Measurements from ENCODE around the gene JTB.
"Not testable (repeated sequence)": the region's sequence is repeated elsewhere in the genome, so short reads cannot be mapped to it uniquely, and the experiment has no call there.

JTB gene

GRCh38 chr1:153977250-153978240, at the start of gene JTB:
TSS of gene JTB (minus strand) at chr1:153977674. CDS start at chr1:153977252, 422 bp downstream.
- Histone ChIP-seq H3K4me1 (ENCODE audit: insufficient read depth, low read length) (peaks cover 8% of the 10 kb centered on the region), H2AFZ (ENCODE audit: low read depth, low read length) (peak within 1 kb of the TSS; percentile 64), H3K36me3 (ENCODE audit: insufficient read depth, low read length) (peaks cover 24% of the 10 kb centered on the region), H3K9me3 (ENCODE audit: low read length) (no peaks in the 10 kb centered on the region), H3K4me3 (ENCODE audit: low read length) (peak within 1 kb of the TSS; percentile 72), H3K27me3 (ENCODE audit: insufficient read depth, low read length) (no peaks in the 10 kb centered on the region)

- no peaks in the 10 kb centered on the region for H3K36me3 ChIP-seq (ENCODE audit: insufficient read depth, low read length)
- H3K4me3 ChIP-seq (ENCODE audit: low read length): no peak overlapping the region
- no peaks in the 10 kb centered on the region for H3K27me3 ChIP-seq (ENCODE audit: insufficient read depth, low read length)
- H3K9me3 ChIP-seq (ENCODE audit: low read length): no peaks in the 10 kb centered on the region
- no peaks in the 10 kb centered on the region for H3K4me1 ChIP-seq (ENCODE audit: insufficient read depth, low read length)
- no peak overlapping the region for H2AFZ ChIP-seq (ENCODE audit: low read depth, low read length)
Measured at GRCh38 chr1:154019940-154020339, 42.5 kb upstream of the JTB start.

- H3K4me3 ChIP-seq (ENCODE audit: low read length): no peak overlapping the region
- H3K36me3 ChIP-seq (ENCODE audit: insufficient read depth, low read length): no peaks in the 10 kb centered on the region
- H2AFZ ChIP-seq (ENCODE audit: low read depth, low read length): no peak overlapping the region
- no peaks in the 10 kb centered on the region for H3K4me1 ChIP-seq (ENCODE audit: insufficient read depth, low read length)
- H3K9me3 ChIP-seq (ENCODE audit: low read length): no peaks in the 10 kb centered on the region
- H3K27me3 ChIP-seq (ENCODE audit: insufficient read depth, low read length): no peaks in the 10 kb centered on the region
Measured at GRCh38 chr1:154019269-154019668, 41.8 kb upstream of the JTB start.

- no peaks in the 10 kb centered on the region for H3K4me1 ChIP-seq (ENCODE audit: insufficient read depth, low read length)
- no peak overlapping the region for H3K4me3 ChIP-seq (ENCODE audit: low read length)
- H2AFZ ChIP-seq (ENCODE audit: low read depth, low read length): no peak overlapping the region
- H3K27me3 ChIP-seq (ENCODE audit: insufficient read depth, low read length): no peaks in the 10 kb centered on the region
- no peaks in the 10 kb centered on the region for H3K9me3 ChIP-seq (ENCODE audit: low read length)
- H3K36me3 ChIP-seq (ENCODE audit: insufficient read depth, low read length): no peaks in the 10 kb centered on the region
Measured at GRCh38 chr1:154014154-154014907, 36.9 kb upstream of the JTB start.

- not testable (repeated sequence) for H3K9me3 ChIP-seq (ENCODE audit: low read length); H2AFZ ChIP-seq (ENCODE audit: low read depth, low read length); H3K27me3 ChIP-seq (ENCODE audit: insufficient read depth, low read length); H3K4me3 ChIP-seq (ENCODE audit: low read length); H3K36me3 ChIP-seq (ENCODE audit: insufficient read depth, low read length); H3K4me1 ChIP-seq (ENCODE audit: insufficient read depth, low read length)
Measured at GRCh38 chr1:154012543-154012942, 35.1 kb upstream of the JTB start.

- H2AFZ ChIP-seq (ENCODE audit: low read depth, low read length): no peak overlapping the region
- no peaks in the 10 kb centered on the region for H3K36me3 ChIP-seq (ENCODE audit: insufficient read depth, low read length)
- H3K27me3 ChIP-seq (ENCODE audit: insufficient read depth, low read length): no peaks in the 10 kb centered on the region
- no peaks in the 10 kb centered on the region for H3K9me3 ChIP-seq (ENCODE audit: low read length)
- H3K4me3 ChIP-seq (ENCODE audit: low read length): no peak overlapping the region
- no peaks in the 10 kb centered on the region for H3K4me1 ChIP-seq (ENCODE audit: insufficient read depth, low read length)
Measured at GRCh38 chr1:154012129-154012528, 34.7 kb upstream of the JTB start.

GRCh38 chr1:154006136-154006535, 28.7 kb upstream of the JTB start:
- Histone ChIP-seq H2AFZ (ENCODE audit: low read depth, low read length) (no peak overlapping the region), H3K9me3 (ENCODE audit: low read length) (no peaks in the 10 kb centered on the region), H3K4me1 (ENCODE audit: insufficient read depth, low read length) (peaks cover 8% of the 10 kb centered on the region), H3K27me3 (ENCODE audit: insufficient read depth, low read length) (no peaks in the 10 kb centered on the region), H3K4me3 (ENCODE audit: low read length) (no peak overlapping the region), H3K36me3 (ENCODE audit: insufficient read depth, low read length) (no peaks in the 10 kb centered on the region)

GRCh38 chr1:154000420-154000819, 22.9 kb upstream of the JTB start:
- H3K9me3 ChIP-seq (ENCODE audit: low read length): no peaks in the 10 kb centered on the region
- no peaks in the 10 kb centered on the region for H3K36me3 ChIP-seq (ENCODE audit: insufficient read depth, low read length)
- no peak overlapping the region for H2AFZ ChIP-seq (ENCODE audit: low read depth, low read length)
- H3K27me3 ChIP-seq (ENCODE audit: insufficient read depth, low read length): no peaks in the 10 kb centered on the region
- H3K4me3 ChIP-seq (ENCODE audit: low read length): no peak overlapping the region
- peaks cover 8% of the 10 kb centered on the region for H3K4me1 ChIP-seq (ENCODE audit: insufficient read depth, low read length)

GRCh38 chr1:153996882-153997281, 19.4 kb upstream of the JTB start:
- not testable (repeated sequence) for H3K4me3 ChIP-seq (ENCODE audit: low read length); H2AFZ ChIP-seq (ENCODE audit: low read depth, low read length); H3K27me3 ChIP-seq (ENCODE audit: insufficient read depth, low read length); H3K4me1 ChIP-seq (ENCODE audit: insufficient read depth, low read length); H3K9me3 ChIP-seq (ENCODE audit: low read length)
- peaks cover 25% of the 10 kb centered on the region for H3K36me3 ChIP-seq (ENCODE audit: insufficient read depth, low read length)

- Histone ChIP-seq H3K4me1 (ENCODE audit: insufficient read depth, low read length) (peaks cover 10% of the 10 kb centered on the region), H3K27me3 (ENCODE audit: insufficient read depth, low read length) (no peaks in the 10 kb centered on the region), H3K9me3 (ENCODE audit: low read length) (no peaks in the 10 kb centered on the region), H3K36me3 (ENCODE audit: insufficient read depth, low read length) (peaks cover 33% of the 10 kb centered on the region), H2AFZ (ENCODE audit: low read depth, low read length) (no peak overlapping the region), H3K4me3 (ENCODE audit: low read length) (no peak overlapping the region)
Measured at GRCh38 chr1:153995640-153996039, 18.2 kb upstream of the JTB start.

GRCh38 chr1:153995202-153995601, 17.7 kb upstream of the JTB start:
- Histone ChIP-seq H3K4me3 (ENCODE audit: low read length) (no peak overlapping the region), H2AFZ (ENCODE audit: low read depth, low read length) (no peak overlapping the region), H3K9me3 (ENCODE audit: low read length) (no peaks in the 10 kb centered on the region), H3K27me3 (ENCODE audit: insufficient read depth, low read length) (no peaks in the 10 kb centered on the region), H3K36me3 (ENCODE audit: insufficient read depth, low read length) (peaks cover 33% of the 10 kb centered on the region), H3K4me1 (ENCODE audit: insufficient read depth, low read length) (peaks cover 10% of the 10 kb centered on the region)

GRCh38 chr1:153991806-153992205, 14.3 kb upstream of the JTB start:
- H3K27me3 ChIP-seq (ENCODE audit: insufficient read depth, low read length): no peaks in the 10 kb centered on the region

GRCh38 chr1:153991151-153991630, 13.7 kb upstream of the JTB start:
- H3K27me3 ChIP-seq (ENCODE audit: insufficient read depth, low read length): no peaks in the 10 kb centered on the region
- peaks cover 10% of the 10 kb centered on the region for H3K4me1 ChIP-seq (ENCODE audit: insufficient read depth, low read length)
- H3K4me3 ChIP-seq (ENCODE audit: low read length): peak overlapping the region; percentile 72
- H3K36me3 ChIP-seq (ENCODE audit: insufficient read depth, low read length): peaks cover 33% of the 10 kb centered on the region
- no peak overlapping the region for H2AFZ ChIP-seq (ENCODE audit: low read depth, low read length)
- no peaks in the 10 kb centered on the region for H3K9me3 ChIP-seq (ENCODE audit: low read length)

More at GRCh38 chr1:153991806-153992205, 14.3 kb upstream of the JTB start:
- no peak overlapping the region for H2AFZ ChIP-seq (ENCODE audit: low read depth, low read length)
- peak overlapping the region; percentile 72 for H3K4me3 ChIP-seq (ENCODE audit: low read length)
- H3K9me3 ChIP-seq (ENCODE audit: low read length): no peaks in the 10 kb centered on the region
- peaks cover 33% of the 10 kb centered on the region for H3K36me3 ChIP-seq (ENCODE audit: insufficient read depth, low read length)
- H3K4me1 ChIP-seq (ENCODE audit: insufficient read depth, low read length): peaks cover 10% of the 10 kb centered on the region
